Astrocyte of the cerebellum (primary cell): ENCODE measurements around the gene NRXN2.
A peak's percentile ranks its signal among the peaks of the same experiment; 100 is the strongest.

Source experiments
- DNase-seq: peaks from one replicate; pipeline ENCODE4 v3.0.0-alpha.2; 2011; ENCODE audit warnings: low read depth
- H3K4me3 ChIP-seq: 2 replicates; pipeline ENCODE4 v1.5.1; 2011; ENCODE audit warnings: mild to moderate bottlenecking, low read depth, low read length, moderate library complexity
- CTCF ChIP-seq: IDR thresholded peaks from 2 replicates; pipeline ENCODE4 v1.5.1; 2012; ENCODE audit warnings: low read length, low read depth, moderate library complexity, mild to moderate bottlenecking; ENCODE audit errors: missing control alignments
- in situ Hi-C: cut with HindIII; loops from 2 replicates; pipeline ENCODE4 v1.10.0; 2017; ENCODE audit warnings: low sequenced_read_pairs

The NRXN2 gene

GRCh38 chr11:64764040-64764611 is 41.1 kb upstream of the NRXN2 start:
- H3K4me3 ChIP-seq = no peak overlapping the region
- DNase-seq = no peak
- in situ Hi-C loops = loop anchor here (25.0 kb wide), 1 partner anchor 98 kb away; no protein-coding TSS in a partner anchor
- no peak for TF ChIP-seq CTCF

- DNase-seq = no peak
- no peak for TF ChIP-seq CTCF
- H3K4me3 ChIP-seq = no peak overlapping the region
- in situ Hi-C loops = loop anchor here (25.0 kb wide), 1 partner anchor 99 kb away; no protein-coding TSS in a partner anchor
Measured at GRCh38 chr11:64763526-64764039, 40.6 kb upstream of the NRXN2 start.

GRCh38 chr11:64762674-64763525 is 39.9 kb upstream of the NRXN2 start:
- no peak for TF ChIP-seq CTCF
- no peak overlapping the region for H3K4me3 ChIP-seq
- in situ Hi-C loops = loop anchor here (25.0 kb wide), 1 partner anchor 99 kb away; no protein-coding TSS in a partner anchor
- DNase-seq = peak; percentile 85

GRCh38 chr11:64762277-64762673 is 39.3 kb upstream of the NRXN2 start:
- H3K4me3 ChIP-seq = no peak overlapping the region
- in situ Hi-C loops = loop anchor here (25.0 kb wide), 1 partner anchor 100 kb away; no protein-coding TSS in a partner anchor
- DNase-seq = no peak
- no peak for TF ChIP-seq CTCF

GRCh38 chr11:64760759-64761420 is 37.9 kb upstream of the NRXN2 start:
- no peak for TF ChIP-seq CTCF
- H3K4me3 ChIP-seq = no peak overlapping the region
- DNase-seq = no peak
- in situ Hi-C loops = loop anchor here (25.0 kb wide), 1 partner anchor 101 kb away; no protein-coding TSS in a partner anchor
